22Rv1 (cell line): ENCODE data around the gene SLC8A1.

Source experiments
- CTCF ChIP-seq: fragments of 450-650 bp; IDR thresholded peaks from 2 replicates; pipeline ENCODE4 v1.5.1; 2017; ENCODE audit warnings: mild to moderate bottlenecking
- ZFX ChIP-seq: fragments of 450-650 bp; IDR thresholded peaks from 2 replicates; pipeline ENCODE4 v1.6.1; 2017; ENCODE audit warnings: antibody characterized with exemption, borderline replicate concordance

DNA sequence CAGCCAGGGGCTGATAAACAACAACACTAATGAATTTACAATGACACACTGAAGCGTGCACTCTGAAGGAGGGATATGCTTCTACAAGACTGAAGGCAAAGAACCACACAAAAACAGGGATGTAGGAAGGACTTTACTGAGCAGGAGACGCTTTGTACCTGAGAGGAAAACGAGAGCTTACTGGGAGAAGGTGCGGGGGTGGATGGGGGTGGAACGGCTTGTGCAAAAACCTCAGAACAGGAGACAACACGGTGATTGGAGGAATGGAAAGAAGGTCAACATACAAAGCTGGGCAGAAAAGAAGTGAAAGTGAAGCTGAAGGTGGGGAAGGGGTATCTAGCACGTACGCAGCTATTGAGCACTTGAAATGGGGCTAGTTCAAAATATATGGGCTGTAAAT is 93.1 kb downstream of the SLC8A1 start:
- TF ChIP-seq CTCF (no peak), ZFX (no peak)
